CD14-positive monocyte (primary cell): ENCODE measurements around the gene GTPBP4. TPM values are rescaled to one million over a fixed set of nuclear protein-coding genes. Genes with fewer than 3 reads are reported as not detected.

Experiments
- DNase-seq, 3 donors: peaks; one replicate each; pipeline ENCODE4 v3.0.0-alpha.2; 2011 to 2022
- H2AFZ ChIP-seq: 2 replicates; pipeline ENCODE4 v1.6.0; 2012; ENCODE audit warnings: mild to moderate bottlenecking, low read depth, low read length, inconsistent platforms; ENCODE audit not compliant: insufficient read depth, poor library complexity, severe bottlenecking
- H3K27ac ChIP-seq, 2 donors: 1 replicate in 1 of 2; 2 replicates in 1 of 2; pipeline ENCODE4 v1.5.1; 2012 to 2013; ENCODE audit warnings: low read length in 2 of 2, control low read depth in 1 of 2, inconsistent platforms in 1 of 2, low read depth in 1 of 2, mild to moderate bottlenecking in 1 of 2
- H3K27me3 ChIP-seq, 2 donors: one replicate each; pipeline versions ENCODE4 v1.6.0 to v1.6.1; 2011 to 2013; ENCODE audit warnings: low read length in 2 of 2; ENCODE audit not compliant: control insufficient read depth in 2 of 2, insufficient read depth in 2 of 2
- H3K36me3 ChIP-seq, 2 donors: replicated peaks in 1 of 2; 1 replicate in 1 of 2; 2 replicates in 1 of 2; pipeline versions ENCODE4 v1.5.1 to v1.6.1; 2012 to 2013; ENCODE audit warnings: low read length in 2 of 2, control low read depth in 1 of 2, inconsistent platforms in 1 of 2, mild to moderate bottlenecking in 1 of 2; ENCODE audit not compliant: insufficient read depth in 2 of 2, control insufficient read depth in 1 of 2
- H3K4me1 ChIP-seq, 2 donors: 1 replicate in 1 of 2; 2 replicates in 1 of 2; pipeline versions ENCODE4 v1.5.1 to v1.6.1; 2012 to 2013; ENCODE audit warnings: low read length in 2 of 2, control low read depth in 1 of 2, inconsistent platforms in 1 of 2, mild to moderate bottlenecking in 1 of 2, moderate library complexity in 1 of 2; ENCODE audit not compliant: insufficient read depth in 2 of 2, control insufficient read depth in 1 of 2
- H3K4me2 ChIP-seq: replicated peaks from 2 replicates; pipeline ENCODE3; 2012; ENCODE audit warnings: low read length, moderate library complexity, mild to moderate bottlenecking; ENCODE audit not compliant: poor library complexity, severe bottlenecking; ENCODE audit errors: extremely low read depth
- H3K4me3 ChIP-seq, 3 experiments: fragments of 200-600 bp in 1 of 3; sonication (generic) in 1 of 3; replicated peaks in 1 of 3; 1 replicate in 2 of 3; 2 replicates in 1 of 3; pipeline ENCODE4 v1.5.1; 2011 to 2013; ENCODE audit warnings: low read length in 3 of 3, mild to moderate bottlenecking in 3 of 3, control low read depth in 2 of 3, low read depth in 2 of 3, inconsistent platforms in 1 of 3, moderate library complexity in 1 of 3
- H3K79me2 ChIP-seq: 2 replicates; pipeline ENCODE4 v1.6.0; 2012; ENCODE audit warnings: mild to moderate bottlenecking, control low read depth, inconsistent platforms, low read length, moderate library complexity; ENCODE audit not compliant: insufficient read depth
- H3K9ac ChIP-seq: 2 replicates; pipeline ENCODE4 v1.6.0; 2017; ENCODE audit warnings: low read length, mild to moderate bottlenecking; ENCODE audit not compliant: insufficient read depth, poor library complexity, severe bottlenecking
- H3K9me3 ChIP-seq, 2 donors: replicated peaks in 1 of 2; 1 replicate in 1 of 2; 2 replicates in 1 of 2; pipeline versions ENCODE4 v1.5.1 to v1.6.1; 2012 to 2013; ENCODE audit warnings: low read length in 2 of 2, control low read depth in 1 of 2; ENCODE audit not compliant: control insufficient read depth in 1 of 2, insufficient read depth in 1 of 2
- H4K20me1 ChIP-seq: 2 replicates; pipeline ENCODE4 v1.6.0; 2012; ENCODE audit warnings: mild to moderate bottlenecking, low read length, control low read depth, moderate library complexity; ENCODE audit not compliant: insufficient read depth
- H3K27ac Mint-ChIP-seq, 7 donors: one replicate each; pipeline ENCODE4 v1.8.0; 2020; ENCODE audit warnings: mild to moderate bottlenecking in 7 of 7, mixed read lengths in 7 of 7, moderate library complexity in 6 of 7, inconsistent platforms in 2 of 7
- H3K27me3 Mint-ChIP-seq, 3 donors: one replicate each; pipeline ENCODE4 v1.8.0; 2021 to 2022; ENCODE audit warnings: low read depth in 3 of 3, mild to moderate bottlenecking in 3 of 3, mixed read lengths in 3 of 3, moderate library complexity in 3 of 3, inconsistent platforms in 1 of 3
- H3K36me3 Mint-ChIP-seq, 2 donors: one replicate each; pipeline ENCODE4 v1.8.0; 2020; ENCODE audit warnings: mixed read lengths in 2 of 2, inconsistent platforms in 1 of 2, mild to moderate bottlenecking in 1 of 2
- H3K4me1 Mint-ChIP-seq: one replicate; pipeline ENCODE4 v1.8.0; 2020; ENCODE audit warnings: mild to moderate bottlenecking, mixed read lengths
- H3K4me3 Mint-ChIP-seq, 2 donors: one replicate each; pipeline ENCODE4 v1.8.0; 2020; ENCODE audit warnings: mild to moderate bottlenecking in 2 of 2, mixed read lengths in 2 of 2, moderate library complexity in 1 of 2
- H3K9me3 Mint-ChIP-seq, 7 donors: one replicate each; pipeline ENCODE4 v1.8.0; 2020 to 2022; ENCODE audit warnings: mixed read lengths in 7 of 7, mild to moderate bottlenecking in 6 of 7, moderate library complexity in 6 of 7, inconsistent platforms in 2 of 7
- WGBS: methylation state at CpG from one replicate; pipeline ENCODE4 v1.1.5; 2013; ENCODE audit warnings: missing lambda C conversion rate; ENCODE audit not compliant: insufficient coverage; 5-methylcytosine and 5-hydroxymethylcytosine counted together
- intact Hi-C, 2 donors: fragments of 100-400 bp; cut with micrococcal nuclease; formaldehyde crosslinking; loops; one replicate each; pipeline versions ENCODE4 v1.15.0 to v1.15.1; 2023
- polyA plus RNA-seq, 3 donors: library from polyadenylated mRNA; depleted of rRNA in 1 of 3; unstranded in 2 of 3; stranded (reverse) in 1 of 3; fragments of 300-500 nt in 2 of 3; fragments of >200 nt in 1 of 3; fragmentation: Illumina TruSeq in 2 of 3; gene quantifications; 1 replicate in 2 of 3; 2 replicates in 1 of 3; pipeline ENCODE4 v1.2.3, GENCODE V29; 2012 to 2021
- TF ChIP-seq, protein P1 (sequence below): fragments of 200-600 bp; IDR thresholded peaks from one replicate; pipeline ENCODE4 v1.8.0; 2022; ENCODE audit warnings: antibody characterized with exemption, mild to moderate bottlenecking

Gene GTPBP4
- polyA plus RNA-seq, 3 donors: 9.9 to 16.1 (median 12.2) TPM

DNA sequence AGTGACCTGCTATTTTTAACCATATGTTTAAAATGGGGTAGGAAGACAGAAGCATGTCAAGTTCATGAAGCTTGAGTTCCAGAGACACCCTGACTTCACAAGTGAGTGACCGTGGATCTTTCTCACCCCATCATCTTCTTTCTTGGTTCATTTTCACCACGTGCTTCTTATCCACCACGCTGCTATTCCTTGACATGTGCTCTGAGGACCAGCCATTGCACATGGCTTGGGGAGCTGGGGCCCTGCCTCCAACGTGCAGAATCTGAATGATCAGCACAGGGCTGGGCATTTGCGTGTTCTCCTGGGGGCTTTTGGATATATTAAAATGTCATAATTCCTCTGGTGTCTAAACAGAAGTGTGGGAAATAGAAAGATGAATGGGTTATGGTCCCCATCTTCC lies 25.0 kb upstream of the GTPBP4 start:
- no peak overlapping the region for H3K27ac Mint-ChIP-seq
- H3K4me1 ChIP-seq: no peaks in the 10 kb centered on the region
- no peak overlapping the region for H3K27ac ChIP-seq
- DNase-seq: no peak
- TF ChIP-seq, protein P1, sequence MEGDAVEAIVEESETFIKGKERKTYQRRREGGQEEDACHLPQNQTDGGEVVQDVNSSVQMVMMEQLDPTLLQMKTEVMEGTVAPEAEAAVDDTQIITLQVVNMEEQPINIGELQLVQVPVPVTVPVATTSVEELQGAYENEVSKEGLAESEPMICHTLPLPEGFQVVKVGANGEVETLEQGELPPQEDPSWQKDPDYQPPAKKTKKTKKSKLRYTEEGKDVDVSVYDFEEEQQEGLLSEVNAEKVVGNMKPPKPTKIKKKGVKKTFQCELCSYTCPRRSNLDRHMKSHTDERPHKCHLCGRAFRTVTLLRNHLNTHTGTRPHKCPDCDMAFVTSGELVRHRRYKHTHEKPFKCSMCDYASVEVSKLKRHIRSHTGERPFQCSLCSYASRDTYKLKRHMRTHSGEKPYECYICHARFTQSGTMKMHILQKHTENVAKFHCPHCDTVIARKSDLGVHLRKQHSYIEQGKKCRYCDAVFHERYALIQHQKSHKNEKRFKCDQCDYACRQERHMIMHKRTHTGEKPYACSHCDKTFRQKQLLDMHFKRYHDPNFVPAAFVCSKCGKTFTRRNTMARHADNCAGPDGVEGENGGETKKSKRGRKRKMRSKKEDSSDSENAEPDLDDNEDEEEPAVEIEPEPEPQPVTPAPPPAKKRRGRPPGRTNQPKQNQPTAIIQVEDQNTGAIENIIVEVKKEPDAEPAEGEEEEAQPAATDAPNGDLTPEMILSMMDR: no peak
- H3K27me3 Mint-ChIP-seq: peaks cover 2 to 10% (median 7%) of the 10 kb centered on the region in 3 donors
- no peak overlapping the region for H3K4me3 ChIP-seq
- no peaks in the 10 kb centered on the region for H4K20me1 ChIP-seq
- H3K9me3 Mint-ChIP-seq: peaks cover 0 to 4% (median 2%) of the 10 kb centered on the region in 7 donors
- no peak overlapping the region for H3K9ac ChIP-seq
- no peak overlapping the region for H2AFZ ChIP-seq
- H3K4me3 Mint-ChIP-seq: no peak overlapping the region
- H3K36me3 Mint-ChIP-seq: no peaks in the 10 kb centered on the region
- intact Hi-C loops: no loop called here
- no peaks in the 10 kb centered on the region for H3K27me3 ChIP-seq
- H3K79me2 ChIP-seq: no peaks in the 10 kb centered on the region
- H3K9me3 ChIP-seq: no peaks in the 10 kb centered on the region
- H3K36me3 ChIP-seq: no peaks in the 10 kb centered on the region
- H3K4me2 ChIP-seq: no peak overlapping the region
- 91% methylated on average over 4 of the region's 5 CpGs for WGBS
- no peaks in the 10 kb centered on the region for H3K4me1 Mint-ChIP-seq

GRCh38 chr10:963655-964054 lies 24.6 kb upstream of the GTPBP4 start:
- Histone ChIP-seq H3K4me2 (no peak overlapping the region), H3K36me3 (no peaks in the 10 kb centered on the region), H2AFZ (no peak overlapping the region), H3K4me1 (no peaks in the 10 kb centered on the region), H3K9ac (no peak overlapping the region), H3K4me3 (no peak overlapping the region), H3K9me3 (no peaks in the 10 kb centered on the region), H3K27ac (no peak overlapping the region), H4K20me1 (no peaks in the 10 kb centered on the region), H3K79me2 (no peaks in the 10 kb centered on the region), H3K27me3 (no peaks in the 10 kb centered on the region)
- H3K4me1 Mint-ChIP-seq: no peaks in the 10 kb centered on the region
- peaks cover 0 to 4% (median 2%) of the 10 kb centered on the region in 7 donors for H3K9me3 Mint-ChIP-seq
- 100% methylated on average over 2 of the region's 4 CpGs for whole genome bisulfite sequencing
- TF ChIP-seq, protein P1: no peak
- intact Hi-C loops: no loop called here
- H3K4me3 Mint-ChIP-seq: no peak overlapping the region
- no peak overlapping the region for H3K27ac Mint-ChIP-seq
- peaks cover 4 to 8% (median 7%) of the 10 kb centered on the region in 3 donors for H3K27me3 Mint-ChIP-seq
- H3K36me3 Mint-ChIP-seq: no peaks in the 10 kb centered on the region
- DNase-seq: no peak
